ENCODE results near the gene TRAF4.

Gene TRAF4

GRCh38 chr17:28743243-28744103 is at the start of gene TRAF4:
TRAF4 (plus strand) TSS chr17:28744011; CDS start chr17:28744113, 102 bp downstream.
- peak; percentile 69 for DNase-seq (ENCODE audit: low read depth)
- H3K4me3 ChIP-seq (ENCODE audit: low read length): peak within 1 kb of the TSS; percentile 94
- TF ChIP-seq CTCF (conservative IDR thresholded peaks at IDR 0.05; ENCODE audit: low read depth, low read length): peak; percentile 20

GRCh38 chr17:28698253-28698941 is 45.4 kb upstream of the TRAF4 start:
- TF ChIP-seq CTCF (conservative IDR thresholded peaks at IDR 0.05; ENCODE audit: low read depth, low read length): no peak
- no peak for DNase-seq (ENCODE audit: low read depth)

GRCh38 chr17:28700278-28700677 is 43.5 kb upstream of the TRAF4 start:
- DNase-seq (ENCODE audit: low read depth): no peak
- no peak for TF ChIP-seq CTCF (conservative IDR thresholded peaks at IDR 0.05; ENCODE audit: low read depth, low read length)
- no peak overlapping the region for H3K4me3 ChIP-seq (ENCODE audit: low read length)

More at GRCh38 chr17:28698253-28698941, 45.4 kb upstream of the TRAF4 start:
- H3K4me3 ChIP-seq (ENCODE audit: low read length): no peak overlapping the region

GRCh38 chr17:28700830-28701492 is 42.9 kb upstream of the TRAF4 start:
- no peak overlapping the region for H3K4me3 ChIP-seq (ENCODE audit: low read length)
- DNase-seq (ENCODE audit: low read depth): no peak
- no peak for TF ChIP-seq CTCF (conservative IDR thresholded peaks at IDR 0.05; ENCODE audit: low read depth, low read length)

- no peak for TF ChIP-seq CTCF (conservative IDR thresholded peaks at IDR 0.05; ENCODE audit: low read depth, low read length)
- no peak overlapping the region for H3K4me3 ChIP-seq (ENCODE audit: low read length)
- no peak for DNase-seq (ENCODE audit: low read depth)
These were observed 41.6 kb upstream of the TRAF4 start for GRCh38 chr17:28702026-28702751.

- H3K4me3 ChIP-seq (ENCODE audit: low read length): no peak overlapping the region
- no peak for TF ChIP-seq CTCF (conservative IDR thresholded peaks at IDR 0.05; ENCODE audit: low read depth, low read length)
- DNase-seq (ENCODE audit: low read depth): no peak
These were observed 41.1 kb upstream of the TRAF4 start for GRCh38 chr17:28702752-28703150.

Measured in retinal pigment epithelial cell (primary cell).